ENCODE results near the gene NLRP13. TPM values are rescaled to one million over a fixed set of nuclear protein-coding genes. Genes with fewer than 3 reads are reported as not detected.
"Not testable (repeated sequence)": the region's sequence is repeated elsewhere in the genome, so short reads cannot be mapped to it uniquely, and the experiment has no call there.

NLRP13 gene
- total and polyA plus RNA-seq, 7 donors, result not detected

DNA sequence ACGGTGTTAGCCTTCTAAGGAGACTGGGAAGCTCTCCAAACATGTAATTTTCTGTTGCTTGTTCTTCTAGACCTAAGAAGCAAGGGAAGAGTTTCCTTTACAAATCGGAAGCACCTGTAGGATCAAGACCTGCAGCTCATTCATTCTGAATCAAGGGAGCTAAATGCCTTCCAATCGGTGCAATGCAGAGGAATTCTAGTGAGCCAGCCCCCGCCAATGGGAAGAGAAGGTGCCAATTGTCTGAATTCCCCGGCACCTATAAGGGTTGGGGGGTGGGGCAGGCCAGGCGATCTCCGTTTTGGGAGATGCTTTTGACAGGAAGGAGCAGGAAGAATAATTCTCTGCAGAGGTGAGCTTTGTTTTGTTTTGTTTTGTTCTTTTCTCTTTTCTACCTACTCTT, 7.1 kb upstream of the NLRP13 start:
- no peak for DNase-seq
- intact Hi-C loops (cut with DNase I), result no loop called here
- TF ChIP-seq POLR2A (IDR thresholded peaks at IDR 0.05) (no peak), CTCF (IDR thresholded peaks at IDR 0.05) (no peak), EP300 (IDR thresholded peaks at IDR 0.05) (no peak), POLR2AphosphoS5 (IDR thresholded peaks at IDR 0.05) (no peak)

GRCh38 chr19:55935206-55935605, 3.1 kb upstream of the NLRP13 start:
- no peak overlapping the region for H3K27ac ChIP-seq
- no peak for DNase-seq
- intact Hi-C loops (cut with DNase I), result no loop called here
- peaks cover 0 to 3% (median 0%) of the 10 kb centered on the region in 4 donors for H3K9me3 ChIP-seq
- no peaks in the 10 kb centered on the region for H3K27me3 ChIP-seq
- no peaks in the 10 kb centered on the region for H3K36me3 ChIP-seq
- no peak overlapping the region for H3K4me3 ChIP-seq
- WGBS, 2 donors, result 77 to 80% methylated on average over 9 of the region's 9 CpGs
- TF ChIP-seq POLR2AphosphoS5 (IDR thresholded peaks at IDR 0.05) (no peak), CTCF (IDR thresholded peaks at IDR 0.05) (no peak), POLR2A (IDR thresholded peaks at IDR 0.05) (no peak), EP300 (IDR thresholded peaks at IDR 0.05) (no peak)
- no peaks in the 10 kb centered on the region for H3K4me1 ChIP-seq

More for the DNA sequence above, 7.1 kb upstream of the NLRP13 start:
- no peaks in the 10 kb centered on the region for H3K4me1 ChIP-seq
- H3K4me3 ChIP-seq, result no peak overlapping the region
- no peaks in the 10 kb centered on the region for H3K36me3 ChIP-seq
- no peaks in the 10 kb centered on the region for H3K27me3 ChIP-seq
- peaks cover 0 to 7% (median 0%) of the 10 kb centered on the region in 4 donors for H3K9me3 ChIP-seq
- no peak overlapping the region for H3K27ac ChIP-seq
- 72 to 73% methylated on average over 7 of the region's 7 CpGs for WGBS, 2 donors

DNA sequence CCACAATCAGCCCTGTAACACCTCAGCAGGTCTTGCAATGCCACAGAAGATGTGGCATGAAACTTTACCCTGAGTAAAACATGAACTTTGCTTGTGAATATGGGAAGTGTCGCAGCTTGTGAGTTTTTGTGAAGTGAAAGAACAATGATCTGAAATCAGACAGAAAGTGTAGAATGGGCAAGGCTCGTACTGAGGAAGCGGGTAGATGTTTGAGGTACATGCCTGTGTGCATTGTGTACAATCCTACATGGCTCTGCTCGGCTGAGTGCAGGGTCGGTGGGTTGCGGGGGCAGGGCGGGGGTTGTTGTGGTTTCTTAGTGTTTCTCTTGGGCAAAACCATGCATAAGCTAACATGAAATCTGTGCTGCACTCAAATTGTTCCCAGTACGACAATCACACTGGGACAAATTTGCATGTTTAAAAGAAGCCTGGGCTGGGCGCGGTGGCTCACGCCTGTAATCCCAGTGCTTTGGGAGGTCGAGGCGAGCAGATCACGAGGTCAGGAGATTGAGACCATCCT, 1.1 kb downstream of the NLRP13 start:
- Histone ChIP-seq H3K36me3 (no peaks in the 10 kb centered on the region), H3K9me3 (no peaks in the 10 kb centered on the region), H3K27me3 (no peaks in the 10 kb centered on the region), H3K4me3 (no peak overlapping the region), H3K27ac (no peak overlapping the region), H3K4me1 (no peaks in the 10 kb centered on the region)
- DNase-seq, result no peak
- 73 to 86% methylated on average over 14 of the region's 14 CpGs for WGBS, 2 donors
- intact Hi-C loops (cut with DNase I), result no loop called here
- TF ChIP-seq EP300 (IDR thresholded peaks at IDR 0.05) (no peak), CTCF (IDR thresholded peaks at IDR 0.05) (no peak), POLR2A (IDR thresholded peaks at IDR 0.05) (no peak), POLR2AphosphoS5 (IDR thresholded peaks at IDR 0.05) (no peak)

- DNase-seq; intact Hi-C loops (cut with DNase I): not testable (repeated sequence)
These were observed 2.9 kb downstream of the NLRP13 start for GRCh38 chr19:55929258-55929657.

GRCh38 chr19:55927991-55928390, 4.1 kb downstream of the NLRP13 start:
- TF ChIP-seq POLR2AphosphoS5 (IDR thresholded peaks at IDR 0.05) (no peak), EP300 (IDR thresholded peaks at IDR 0.05) (no peak), POLR2A (IDR thresholded peaks at IDR 0.05) (no peak), CTCF (IDR thresholded peaks at IDR 0.05) (no peak)
- H3K27ac ChIP-seq, result no peak overlapping the region
- H3K4me1 ChIP-seq, result no peaks in the 10 kb centered on the region
- no peaks in the 10 kb centered on the region for H3K27me3 ChIP-seq
- intact Hi-C loops (cut with DNase I), result no loop called here
- no peak overlapping the region for H3K4me3 ChIP-seq
- whole genome bisulfite sequencing, 2 donors, result 76 to 79% methylated on average over 8 of the region's 8 CpGs
- H3K36me3 ChIP-seq, result no peaks in the 10 kb centered on the region
- no peak for DNase-seq
- H3K9me3 ChIP-seq, result peaks cover 0 to 6% (median 0%) of the 10 kb centered on the region in 4 donors

More at GRCh38 chr19:55929258-55929657, 2.9 kb downstream of the NLRP13 start:
- not testable (repeated sequence) for H3K9me3 ChIP-seq, H3K27me3 ChIP-seq, H3K4me3 ChIP-seq, H3K27ac ChIP-seq, H3K4me1 ChIP-seq, H3K36me3 ChIP-seq
- 86 to 94% methylated on average over 5 of the region's 5 CpGs for WGBS, 2 donors
